HG03354 (cell line): ENCODE data around the gene ATXN7.

Source experiments
- ATAC-seq: cut with Tn5 transposase; IDR thresholded peaks from one replicate; pipeline ENCODE4 v1.9.1; 2021; ENCODE audit warnings: mild to moderate bottlenecking; ENCODE audit not compliant: unreplicated experiment, poor library complexity, severe bottlenecking

Gene ATXN7

GRCh38 chr3:63976872-63977200 is 113.2 kb downstream of the ATXN7 start:
- ATAC-seq, result no peak

- no peak for ATAC-seq
Measured at GRCh38 chr3:63977893-63978292, 114.2 kb downstream of the ATXN7 start.

DNA sequence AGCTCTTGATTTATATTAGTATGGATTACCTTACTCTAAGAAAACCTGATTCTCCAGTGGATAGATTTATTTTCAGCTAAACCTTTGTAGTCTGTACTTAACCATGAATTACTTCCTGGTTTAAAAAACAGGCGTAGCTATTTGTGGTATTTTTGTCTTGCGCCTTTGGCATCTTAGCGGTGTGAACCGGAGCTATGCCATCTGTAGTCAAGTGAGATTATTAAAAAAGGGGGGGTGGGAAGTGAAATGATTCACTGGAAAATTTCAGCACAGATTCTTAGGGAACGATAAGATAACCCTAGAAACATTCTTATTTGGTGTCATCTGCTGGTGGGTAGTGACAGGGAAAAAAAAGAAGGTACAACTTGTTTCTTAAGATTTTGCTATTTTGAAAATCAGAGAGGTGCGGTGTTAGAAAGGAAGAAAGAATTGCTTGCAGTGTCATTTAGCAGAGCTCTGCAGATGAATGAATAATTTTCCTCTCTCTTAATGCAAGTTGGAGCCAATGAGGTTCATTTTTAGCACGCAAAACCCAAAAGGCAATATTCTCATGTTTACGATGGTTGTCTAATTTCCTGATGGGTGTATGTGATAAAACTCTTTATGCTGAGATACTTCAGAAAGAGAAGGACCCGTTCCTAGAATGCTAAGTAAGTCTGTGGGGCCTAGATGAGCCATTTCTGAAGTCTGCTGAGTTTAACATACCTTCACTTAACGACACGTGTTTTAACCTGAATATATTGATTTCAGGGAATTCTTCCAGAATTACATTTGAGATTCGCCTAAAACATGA is 115.6 kb downstream of the ATXN7 start:
- no peak for ATAC-seq

GRCh38 chr3:63980019-63980418 is 116.4 kb downstream of the ATXN7 start:
- ATAC-seq, result no peak

DNA sequence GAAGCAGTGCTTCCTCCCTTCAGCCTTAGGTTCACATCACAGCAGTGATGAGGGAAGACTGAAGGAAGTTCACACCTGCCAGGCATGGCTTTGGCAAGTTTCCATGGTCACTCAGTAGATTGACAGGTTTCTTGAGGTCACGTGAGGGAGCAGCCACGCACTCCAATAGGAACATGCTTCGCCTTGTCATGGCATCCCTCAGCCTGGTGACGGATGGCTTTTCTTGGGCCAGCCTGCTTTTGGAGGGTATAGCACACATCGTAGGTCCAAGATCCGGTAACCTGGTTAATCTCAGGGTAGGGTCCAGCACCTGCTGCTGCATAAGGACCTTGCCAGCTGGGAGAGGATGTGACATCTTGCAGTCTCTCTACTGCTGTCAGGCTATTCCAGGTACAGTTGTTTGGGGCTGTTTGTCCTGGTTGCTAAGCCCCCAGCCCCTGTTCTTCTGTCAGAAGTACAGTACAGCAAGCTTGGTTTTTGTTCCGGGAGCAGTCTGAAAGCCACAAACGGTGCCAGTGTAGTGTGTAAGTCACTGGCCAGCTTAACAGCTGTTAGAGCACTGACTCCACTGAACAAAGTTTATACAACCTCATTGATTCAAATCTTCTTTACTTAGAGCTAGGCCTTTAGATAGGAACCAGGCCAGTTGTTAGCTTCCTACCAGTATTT is 117.3 kb downstream of the ATXN7 start:
- no peak for ATAC-seq

DNA sequence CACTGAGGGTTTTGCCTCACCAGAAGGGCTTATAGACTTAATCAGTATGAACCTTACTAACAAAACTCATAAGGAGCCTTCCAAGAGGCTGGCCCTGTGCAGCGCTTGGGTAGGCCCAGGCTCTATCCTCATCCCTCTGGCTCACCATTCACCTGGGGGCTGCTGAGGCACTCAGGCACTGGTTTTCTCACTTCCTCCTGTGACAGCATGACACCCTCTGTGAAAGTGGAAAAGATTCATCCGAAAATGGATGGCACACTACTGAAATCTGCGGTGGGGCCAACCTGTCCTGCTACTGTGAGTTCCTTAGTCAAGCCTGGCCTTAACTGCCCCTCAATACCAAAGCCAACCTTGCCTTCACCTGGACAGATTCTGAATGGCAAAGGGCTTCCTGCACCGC is 118.3 kb downstream of the ATXN7 start:
- no peak for ATAC-seq

DNA sequence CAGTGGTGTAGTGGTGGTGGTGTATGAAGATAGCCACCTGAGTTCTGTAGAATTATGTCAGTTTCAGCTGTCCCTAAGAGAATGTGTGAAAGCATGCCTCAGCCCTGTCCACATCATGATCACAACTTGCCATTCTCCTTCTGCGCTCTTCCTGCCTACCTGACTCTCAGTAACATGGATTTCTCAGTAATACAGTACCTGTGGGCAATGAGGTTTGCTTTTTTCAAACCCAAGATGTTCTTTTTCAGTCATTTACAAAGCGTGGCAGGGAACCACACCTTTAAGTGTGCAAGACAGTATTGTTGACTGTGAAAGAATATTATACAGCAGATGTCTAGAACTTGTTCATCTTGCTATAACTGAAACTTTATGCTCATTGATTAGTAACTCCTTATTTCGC is 120.7 kb downstream of the ATXN7 start:
- ATAC-seq, result no peak

DNA sequence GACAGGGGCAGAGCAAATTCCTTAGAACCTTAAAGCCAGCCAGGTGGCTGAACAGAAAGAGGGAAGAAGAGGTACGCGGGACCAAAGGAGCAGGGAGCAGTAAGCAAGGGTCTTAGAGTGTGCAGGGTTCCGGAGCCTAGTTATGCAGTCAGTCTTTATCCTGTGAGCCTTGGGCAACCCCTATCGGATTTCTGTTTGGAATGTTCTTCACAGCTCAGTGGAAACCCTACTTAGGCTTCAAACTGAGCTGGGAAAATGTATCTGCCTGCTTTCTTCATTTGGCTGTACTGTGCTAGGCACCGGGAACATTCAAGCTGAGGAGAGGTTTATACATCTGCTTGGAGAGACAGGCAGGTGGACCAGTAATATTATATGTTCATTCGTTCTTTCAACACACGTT is 122.5 kb downstream of the ATXN7 start:
- no peak for ATAC-seq

GRCh38 chr3:63986831-63987230 is 123.2 kb downstream of the ATXN7 start:
- no peak for ATAC-seq

GRCh38 chr3:63988943-63989342 is 125.3 kb downstream of the ATXN7 start:
- ATAC-seq, result no peak

- ATAC-seq, result no peak
Measured at GRCh38 chr3:63990204-63990603, 126.5 kb downstream of the ATXN7 start.

GRCh38 chr3:63990733-63991132 is 127.1 kb downstream of the ATXN7 start:
- ATAC-seq, result no peak

DNA sequence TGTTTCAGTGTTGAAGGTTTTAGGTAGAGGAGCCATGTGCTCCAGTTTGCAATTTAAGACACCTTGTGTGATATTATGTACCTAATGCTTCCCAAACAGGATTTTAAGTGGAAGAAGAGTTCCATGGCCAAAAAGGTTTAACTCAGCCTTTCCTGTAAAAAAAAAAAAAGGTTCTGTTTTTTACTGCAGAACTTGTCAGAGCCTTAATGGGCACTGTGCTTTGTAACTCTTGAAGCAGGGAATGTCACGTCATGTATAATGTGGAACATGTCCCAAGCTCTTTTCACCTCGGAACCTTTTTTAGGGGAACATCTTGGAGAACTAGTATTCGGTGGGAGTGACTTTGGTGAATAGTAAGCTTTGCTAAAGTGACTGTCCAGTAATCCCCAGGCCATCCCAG is 128.0 kb downstream of the ATXN7 start:
- no peak for ATAC-seq

GRCh38 chr3:63992516-63993209 is 129.0 kb downstream of the ATXN7 start:
- ATAC-seq, result no peak

DNA sequence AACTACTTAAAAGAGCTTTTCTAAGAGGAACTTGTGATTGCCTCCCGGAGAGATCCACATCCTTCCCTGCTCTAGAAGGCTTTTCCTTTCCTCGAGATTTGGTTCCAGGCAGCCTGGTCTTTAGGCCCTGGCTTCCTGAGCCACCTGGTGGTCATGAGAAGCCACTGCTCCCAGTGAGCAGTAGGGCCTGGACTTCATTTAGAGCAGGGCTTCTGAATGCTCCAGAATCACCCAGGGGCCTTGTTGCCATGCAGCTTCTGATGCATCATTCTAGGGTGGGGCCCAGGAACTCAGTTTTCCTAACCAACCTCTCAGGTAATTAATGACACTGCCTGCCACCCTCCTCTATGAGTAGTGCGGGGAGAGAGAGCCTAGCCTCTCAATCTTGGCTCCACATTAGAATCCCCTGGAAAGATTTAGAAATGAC is 130.0 kb downstream of the ATXN7 start:
- peak; percentile 91 for ATAC-seq

- ATAC-seq, result no peak
Measured at GRCh38 chr3:63995086-63995485, 131.4 kb downstream of the ATXN7 start.

DNA sequence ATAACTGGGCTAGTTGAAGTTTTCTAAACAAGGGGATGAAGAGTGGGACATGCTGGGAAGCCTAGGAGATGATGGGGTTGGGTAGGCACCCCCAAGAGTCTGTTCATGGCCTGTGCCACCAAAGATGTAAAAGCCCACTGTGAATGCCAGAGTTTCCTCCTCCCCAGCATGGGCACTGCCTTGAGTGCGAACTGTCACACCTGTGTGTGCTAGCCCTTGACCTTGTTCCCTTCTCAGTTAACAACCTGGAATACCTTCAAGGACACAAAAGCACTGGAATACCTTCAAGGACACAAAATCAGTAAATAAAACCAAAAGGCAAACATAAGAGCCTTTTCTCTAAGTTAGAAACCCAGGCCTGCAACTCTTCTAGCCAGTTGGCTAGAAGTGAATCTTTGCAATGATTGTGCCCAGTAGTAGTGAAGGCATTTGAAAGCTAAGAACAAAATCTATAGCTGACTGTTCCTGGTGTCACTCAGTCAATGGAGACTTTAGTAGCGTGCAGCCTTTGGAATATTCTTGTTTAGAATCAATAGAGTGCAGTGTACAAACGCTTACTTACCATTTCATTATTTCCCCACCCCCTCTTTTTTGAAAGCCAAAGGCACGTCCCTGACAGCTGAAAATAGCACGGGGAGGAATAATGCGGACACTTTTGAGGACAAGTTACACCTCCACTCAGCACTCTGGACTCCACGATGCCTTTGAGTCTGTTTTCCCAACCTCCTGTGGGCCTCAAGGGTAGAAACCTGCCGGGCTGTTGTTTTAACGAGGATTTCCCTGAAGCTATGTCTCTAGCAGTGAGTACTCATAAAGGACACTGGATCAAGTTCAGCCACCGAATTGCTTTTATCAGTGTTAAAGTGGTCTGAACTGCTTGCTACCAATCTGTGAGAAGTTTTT is 135.4 kb downstream of the ATXN7 start:
- ATAC-seq, result no peak

DNA sequence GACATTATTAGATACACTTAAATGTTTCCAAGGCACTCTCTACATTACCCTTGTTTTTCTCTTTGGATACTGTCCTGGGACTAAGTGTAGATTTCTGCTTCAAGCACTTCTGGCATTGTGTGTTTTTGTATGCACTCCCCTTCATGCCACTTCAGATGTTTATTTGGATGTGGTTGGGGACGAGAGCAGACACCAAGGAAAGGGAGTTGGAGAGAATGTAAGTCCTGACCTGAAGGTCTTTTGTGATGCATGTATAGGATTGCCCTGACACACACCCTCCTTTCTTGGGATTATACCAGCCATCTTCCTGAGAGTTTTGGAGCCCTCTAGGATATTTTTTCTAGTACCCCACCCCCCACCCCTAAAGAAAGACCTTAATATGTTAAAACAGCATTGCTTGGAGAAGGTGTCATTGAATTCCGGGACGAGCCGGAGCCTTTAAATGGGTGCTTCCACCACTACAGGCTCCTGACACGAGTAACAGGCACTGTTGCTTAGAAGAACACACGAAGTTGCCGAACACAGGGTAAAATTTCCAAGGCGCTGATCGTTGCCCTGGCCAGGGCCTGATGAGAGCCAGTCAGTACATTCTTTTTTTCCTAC is 136.9 kb downstream of the ATXN7 start:
- no peak for ATAC-seq

- ATAC-seq, result no peak
Measured at GRCh38 chr3:64002233-64002632, 138.6 kb downstream of the ATXN7 start.

GRCh38 chr3:64003589-64003988 is 139.9 kb downstream of the ATXN7 start:
- ATAC-seq, result no peak
